Measurements from ENCODE around the gene SLK. TPM values are rescaled to one million over a fixed set of nuclear protein-coding genes. Genes with fewer than 3 reads are reported as not detected.

The SLK gene
- total RNA-seq, 4 donors from 2014 or later, result 62.2 to 74.7 (median 68.0) TPM

- Histone ChIP-seq H3K4me1 (peaks cover 0 to 21% (median 12%) of the 10 kb centered on the region in 4 donors), H3K27ac (no peak overlapping the region), H3K27me3 (no peaks in the 10 kb centered on the region), H3K4me3 (no peak overlapping the region), H3K36me3 (no peaks in the 10 kb centered on the region), H3K9me3 (no peaks in the 10 kb centered on the region)
- TF ChIP-seq EP300 (IDR thresholded peaks at IDR 0.05), result no peak
- TF ChIP-seq POLR2A (IDR thresholded peaks at IDR 0.05), result no peak
- no peak for TF ChIP-seq CTCF (IDR thresholded peaks at IDR 0.05)
- DNase-seq (ENCODE audit: low spot score in 2 of 2), result no peak
- WGBS, 2 donors, result 90 to 93% methylated on average over 1 of the region's 1 CpG
Observed at GRCh38 chr10:103921248-103921647, 45.7 kb upstream of the SLK start.

- Histone ChIP-seq H3K4me3 (no peak overlapping the region), H3K4me1 (peaks cover 0 to 16% (median 8%) of the 10 kb centered on the region in 4 donors), H3K36me3 (no peaks in the 10 kb centered on the region), H3K27ac (no peak overlapping the region), H3K27me3 (no peaks in the 10 kb centered on the region), H3K9me3 (no peaks in the 10 kb centered on the region)
- 29 to 32% methylated on average over 7 of the region's 7 CpGs for WGBS, 2 donors
- no peak for TF ChIP-seq CTCF (IDR thresholded peaks at IDR 0.05)
- TF ChIP-seq POLR2A (IDR thresholded peaks at IDR 0.05), result no peak
- no peak for TF ChIP-seq EP300 (IDR thresholded peaks at IDR 0.05)
- DNase-seq (ENCODE audit: low spot score in 2 of 2), result no peak
Observed at GRCh38 chr10:103921750-103922195, 45.2 kb upstream of the SLK start.

- no peaks in the 10 kb centered on the region for H3K27me3 ChIP-seq
- TF ChIP-seq POLR2A (IDR thresholded peaks at IDR 0.05) (no peak), EP300 (IDR thresholded peaks at IDR 0.05) (no peak), CTCF (IDR thresholded peaks at IDR 0.05) (no peak)
- H3K27ac ChIP-seq, result no peak overlapping the region
- DNase-seq (ENCODE audit: low spot score in 2 of 2), result no peak
- 94 to 98% methylated on average over 2 of the region's 2 CpGs for WGBS, 2 donors
- H3K9me3 ChIP-seq, result no peaks in the 10 kb centered on the region
- H3K4me1 ChIP-seq, result peaks cover 0 to 8% (median 4%) of the 10 kb centered on the region in 4 donors
- H3K4me3 ChIP-seq, result no peak overlapping the region
- H3K36me3 ChIP-seq, result no peaks in the 10 kb centered on the region
Observed at GRCh38 chr10:103922659-103923058, 44.3 kb upstream of the SLK start.

- Histone ChIP-seq H3K9me3 (no peaks in the 10 kb centered on the region), H3K36me3 (no peaks in the 10 kb centered on the region), H3K4me1 (peaks cover 0 to 7% (median 3%) of the 10 kb centered on the region in 4 donors), H3K27ac (no peak overlapping the region), H3K27me3 (no peaks in the 10 kb centered on the region), H3K4me3 (no peak overlapping the region)
- WGBS, 2 donors, result 55 to 77% methylated on average over 3 of the region's 3 CpGs
- DNase-seq (ENCODE audit: low spot score in 2 of 2), result no peak
- TF ChIP-seq POLR2A (IDR thresholded peaks at IDR 0.05), result no peak
- TF ChIP-seq CTCF (IDR thresholded peaks at IDR 0.05), result no peak
- TF ChIP-seq EP300 (IDR thresholded peaks at IDR 0.05), result no peak
Observed at GRCh38 chr10:103923502-103923901, 43.4 kb upstream of the SLK start.

GRCh38 chr10:103925591-103925990 lies 41.3 kb upstream of the SLK start:
- no peak overlapping the region for H3K27ac ChIP-seq
- no peak for DNase-seq (ENCODE audit: low spot score in 2 of 2)
- H3K4me1 ChIP-seq, result no peaks in the 10 kb centered on the region
- no peaks in the 10 kb centered on the region for H3K9me3 ChIP-seq
- no peak overlapping the region for H3K4me3 ChIP-seq
- no peaks in the 10 kb centered on the region for H3K36me3 ChIP-seq
- H3K27me3 ChIP-seq, result no peaks in the 10 kb centered on the region
- no peak for TF ChIP-seq POLR2A (IDR thresholded peaks at IDR 0.05)
- TF ChIP-seq EP300 (IDR thresholded peaks at IDR 0.05), result no peak
- WGBS, 2 donors, result 91 to 93% methylated on average over 1 of the region's 1 CpG

Data from tibial nerve (tissue), 4 donors.